SK-N-SH (cell line): Measurements from ENCODE around the gene TMPRSS12. TPM values are rescaled to one million over a fixed set of nuclear protein-coding genes. Genes with fewer than 3 reads are reported as not detected.
"Not testable (repeated sequence)": the region's sequence is repeated elsewhere in the genome, so short reads cannot be mapped to it uniquely, and the experiment has no call there.

Experiments
- CTCF ChIA-PET: fragments of 300-600, 350-600 bp; formaldehyde crosslinking; extraction: SDS; loops from one replicate; lab custom pipeline; 2021; lab: Yijun Ruan, JAX
- POLR2A ChIA-PET: fragments of 350-600 bp; sonication (Branson Sonifier 250); formaldehyde crosslinking; extraction: SDS; loops from one replicate; lab custom pipeline; 2020; ENCODE audit warnings: antibody characterized with exemption, inconsistent platforms; lab: Yijun Ruan, JAX
- DNase-seq: peaks from one replicate; pipeline ENCODE4 v3.0.0; 2012
- H2AFZ ChIP-seq: fragments of 200-600 bp; sonication (generic); 2 replicates; pipeline ENCODE4 v1.8.1; 2016; ENCODE audit warnings: antibody characterized with exemption, mild to moderate bottlenecking, low read depth
- H3F3A ChIP-seq: fragments of 200-600 bp; sonication (generic); replicated peaks from 2 replicates; pipeline ENCODE3; 2016; ENCODE audit warnings: antibody characterized with exemption, mild to moderate bottlenecking; ENCODE audit not compliant: insufficient read depth
- H3K27ac ChIP-seq, 2 experiments: fragments of 200-500 bp in 1 of 2; fragments of 200-600 bp in 1 of 2; sonication (Bioruptor generic) in 1 of 2; sonication (generic), shearing (Covaris generic) in 1 of 2; 2 replicates each; pipeline versions ENCODE4 v1.5.1 to v1.6.1; 2014 to 2016; ENCODE audit warnings: low read depth in 2 of 2, inconsistent platforms in 1 of 2, low read length in 1 of 2, mild to moderate bottlenecking in 1 of 2, mixed read lengths in 1 of 2
- H3K27me3 ChIP-seq: fragments of 200-600 bp; sonication (generic), shearing (Covaris generic); 2 replicates; pipeline ENCODE4 v1.6.1; 2016; ENCODE audit warnings: mixed run types; ENCODE audit not compliant: insufficient read depth
- H3K36me3 ChIP-seq, 2 experiments: fragments of 200-500 bp in 1 of 2; fragments of 200-600 bp in 1 of 2; sonication (Bioruptor generic) in 1 of 2; sonication (generic) in 1 of 2; replicated peaks in 1 of 2; 2 replicates each; pipeline versions ENCODE3 to v1.5.1; 2014 to 2016; ENCODE audit warnings: low read length in 1 of 2, mild to moderate bottlenecking in 1 of 2; ENCODE audit not compliant: insufficient read depth in 2 of 2, control insufficient read depth in 1 of 2
- H3K4me1 ChIP-seq, 2 experiments: fragments of 200-500 bp in 1 of 2; fragments of 200-600 bp in 1 of 2; sonication (Bioruptor generic) in 1 of 2; sonication (generic), shearing (Covaris generic) in 1 of 2; 2 replicates each; pipeline versions ENCODE4 v1.5.1 to v1.6.1; 2014 to 2016; ENCODE audit warnings: low read depth in 1 of 2, low read length in 1 of 2, mixed run types in 1 of 2; ENCODE audit not compliant: insufficient read depth in 2 of 2, control insufficient read depth in 1 of 2
- H3K4me2 ChIP-seq: fragments of 200-600 bp; sonication (generic), shearing (Covaris generic); 2 replicates; pipeline ENCODE4 v1.6.1; 2017; ENCODE audit warnings: mixed run types
- H3K4me3 ChIP-seq, 2 experiments: fragments of 200-500 bp in 1 of 2; fragments of 200-600 bp in 1 of 2; sonication (Bioruptor generic) in 1 of 2; sonication (generic), shearing (Covaris generic) in 1 of 2; 2 replicates each; pipeline versions ENCODE4 v1.5.1 to v1.8.1; 2014 to 2016; ENCODE audit warnings: low read depth in 2 of 2, inconsistent platforms in 1 of 2, low read length in 1 of 2, mild to moderate bottlenecking in 1 of 2, mixed read lengths in 1 of 2, moderate library complexity in 1 of 2
- H3K79me2 ChIP-seq: fragments of 200-600 bp; sonication (generic); 2 replicates; pipeline ENCODE4 v1.8.1; 2017; ENCODE audit warnings: mild to moderate bottlenecking; ENCODE audit not compliant: insufficient read depth
- H3K9ac ChIP-seq: fragments of 200-600 bp; sonication (generic); 2 replicates; pipeline ENCODE4 v1.6.1; 2017; ENCODE audit warnings: mixed run types
- H3K9me2 ChIP-seq: fragments of 200-600 bp; sonication (generic); 2 replicates; pipeline ENCODE4 v1.6.1; 2017; ENCODE audit warnings: mixed run types
- H3K9me3 ChIP-seq: fragments of 200-600 bp; sonication (generic); 2 replicates; pipeline ENCODE4 v1.6.1; 2017; ENCODE audit warnings: mixed run types, mild to moderate bottlenecking, moderate library complexity
- H4K20me1 ChIP-seq: fragments of 200-600 bp; sonication (generic); 2 replicates; pipeline ENCODE4 v1.6.1; 2017; ENCODE audit warnings: mild to moderate bottlenecking, mixed run types; ENCODE audit not compliant: insufficient read depth
- CTCF ChIP-seq: fragments of 200-600 bp; sonication (generic); IDR thresholded peaks from 2 replicates; pipeline ENCODE4 v1.6.1; 2017; ENCODE audit warnings: antibody characterized with exemption, mild to moderate bottlenecking, moderate library complexity
- ELF1 ChIP-seq: IDR thresholded peaks from 2 replicates; pipeline ENCODE4 v1.4.0; 2012
- EP300 ChIP-seq, 2 experiments: IDR thresholded peaks; 2 replicates each; pipeline versions ENCODE4 v1.4.0 to v1.6.1; 2012; ENCODE audit warnings: borderline replicate concordance in 1 of 2, low read depth in 1 of 2, low read length in 1 of 2
- EZH2phosphoT487 ChIP-seq: fragments of 200-600 bp; sonication (generic); IDR thresholded peaks from 2 replicates; pipeline ENCODE4 v1.6.1; 2017; ENCODE audit warnings: low read depth, mixed run types, mild to moderate bottlenecking, antibody characterized with exemption, moderate library complexity, borderline replicate concordance
- FOXM1 ChIP-seq: IDR thresholded peaks from 2 replicates; pipeline ENCODE4 v1.4.0; 2012; ENCODE audit warnings: low read depth, mild to moderate bottlenecking
- JUND ChIP-seq: IDR thresholded peaks from 2 replicates; pipeline ENCODE4 v1.4.0; 2012
- MEF2A ChIP-seq: IDR thresholded peaks from 2 replicates; pipeline ENCODE4 v1.4.0; 2012; ENCODE audit warnings: low read depth, borderline replicate concordance
- MXI1 ChIP-seq: IDR thresholded peaks from 2 replicates; pipeline ENCODE4 v1.6.1; 2012; ENCODE audit warnings: mild to moderate bottlenecking, low read depth, low read length, improper control_type of control experiment
- NFIC ChIP-seq: IDR thresholded peaks from 2 replicates; pipeline ENCODE4 v1.4.0; 2012; ENCODE audit warnings: borderline replicate concordance
- NRF1 ChIP-seq: IDR thresholded peaks from 2 replicates; pipeline ENCODE4 v1.6.1; 2012; ENCODE audit warnings: low read depth, mild to moderate bottlenecking, low read length
- POLR2AphosphoS5 ChIP-seq: IDR thresholded peaks from 2 replicates; pipeline ENCODE4 v1.6.1; 2012; ENCODE audit warnings: low read depth, low read length
- RCOR1 ChIP-seq: fragments of 150-350 bp; IDR thresholded peaks from 2 replicates; pipeline ENCODE4 v1.6.1; 2017; ENCODE audit warnings: antibody characterized with exemption, low read length
- RFX5 ChIP-seq: IDR thresholded peaks from 2 replicates; pipeline ENCODE4 v1.6.1; 2012; ENCODE audit warnings: mild to moderate bottlenecking, improper control_type of control experiment, low read length
- SMC3 ChIP-seq: IDR thresholded peaks from 2 replicates; pipeline ENCODE4 v1.6.1; 2012; ENCODE audit warnings: low read depth, low read length, improper control_type of control experiment
- TCF12 ChIP-seq: IDR thresholded peaks from 2 replicates; pipeline ENCODE4 v1.4.0; 2012
- TEAD4 ChIP-seq: IDR thresholded peaks from 2 replicates; pipeline ENCODE4 v1.4.0; 2012; ENCODE audit warnings: mild to moderate bottlenecking, borderline replicate concordance; ENCODE audit not compliant: insufficient read depth
- WGBS: methylation state at CpG from one replicate; pipeline ENCODE4 v1.1.6; 2017; ENCODE audit warnings: low lambda C conversion rate; 5-methylcytosine and 5-hydroxymethylcytosine counted together
- polyA plus RNA-seq, 3 experiments: library from polyadenylated mRNA; depleted of rRNA; stranded (reverse); fragments of >200 nt; gene quantifications; 2 replicates each; pipeline ENCODE4 v1.2.3, GENCODE V29; 2012
- TF ChIP-seq, protein P1 (sequence below): IDR thresholded peaks from 2 replicates; pipeline ENCODE4; 2012

Gene TMPRSS12
- polyA plus RNA-seq, 1 of the 3 experiments (the other 2 are of a cell fraction): not detected

DNA sequence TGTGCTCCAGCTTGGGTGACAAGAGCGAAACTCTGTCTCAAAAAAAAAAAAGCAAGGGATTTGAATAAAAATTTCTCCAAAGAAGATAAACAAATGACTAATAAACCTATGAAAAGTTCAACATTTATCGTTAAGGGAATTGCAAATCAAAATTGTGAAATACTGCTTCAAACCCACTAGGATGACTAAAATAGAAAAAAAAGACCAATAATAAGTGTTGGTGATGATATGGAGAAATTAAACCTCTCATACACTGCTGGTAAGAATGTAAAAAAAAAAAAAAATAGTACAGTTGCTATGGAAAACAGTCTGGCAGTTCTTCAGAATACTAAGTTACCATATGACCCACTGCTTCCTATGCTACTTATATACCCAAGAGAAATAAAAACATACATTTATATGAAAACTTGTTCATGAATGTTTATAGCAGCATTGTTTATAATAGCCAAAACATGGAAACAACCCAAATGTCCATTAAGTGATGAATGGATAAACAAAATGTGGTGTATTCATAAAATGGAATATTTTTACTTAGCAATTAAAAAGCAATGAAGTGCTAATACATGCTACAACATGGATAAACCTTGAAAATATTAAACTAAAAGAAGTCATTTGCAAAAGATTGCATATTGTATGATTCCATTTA lies 39.4 kb upstream of the TMPRSS12 start:
- peaks cover 16% of the 10 kb centered on the region; the same call in 1 of the 2 replicates for H3K9me3 ChIP-seq
- DNase-seq: no peak
- POLR2A ChIA-PET: no interaction called here
- H2AFZ ChIP-seq: no peak overlapping the region
- H3K9ac ChIP-seq: no peak overlapping the region
- H3K4me1 ChIP-seq: no peaks in the 10 kb centered on the region
- no peak overlapping the region for H3K4me2 ChIP-seq
- H3K4me3 ChIP-seq: no peak overlapping the region
- no peaks in the 10 kb centered on the region for H3K79me2 ChIP-seq
- WGBS: 92% methylated on average over 2 of the region's 2 CpGs
- H4K20me1 ChIP-seq: no peaks in the 10 kb centered on the region
- peaks cover 6 to 39% of the 10 kb centered on the region in 2 experiments for H3K36me3 ChIP-seq
- H3K9me2 ChIP-seq: no peaks in the 10 kb centered on the region
- no peaks in the 10 kb centered on the region for H3K27me3 ChIP-seq
- no peaks in the 10 kb centered on the region for H3F3A ChIP-seq
- H3K27ac ChIP-seq: no peak overlapping the region
- TF ChIP-seq EP300 (IDR thresholded peaks at IDR 0.05; ENCODE audit: borderline replicate concordance in 1 of 2, low read depth in 1 of 2, low read length in 1 of 2): no peak
- TF ChIP-seq FOXM1: no peak
- TF ChIP-seq, protein P1, sequence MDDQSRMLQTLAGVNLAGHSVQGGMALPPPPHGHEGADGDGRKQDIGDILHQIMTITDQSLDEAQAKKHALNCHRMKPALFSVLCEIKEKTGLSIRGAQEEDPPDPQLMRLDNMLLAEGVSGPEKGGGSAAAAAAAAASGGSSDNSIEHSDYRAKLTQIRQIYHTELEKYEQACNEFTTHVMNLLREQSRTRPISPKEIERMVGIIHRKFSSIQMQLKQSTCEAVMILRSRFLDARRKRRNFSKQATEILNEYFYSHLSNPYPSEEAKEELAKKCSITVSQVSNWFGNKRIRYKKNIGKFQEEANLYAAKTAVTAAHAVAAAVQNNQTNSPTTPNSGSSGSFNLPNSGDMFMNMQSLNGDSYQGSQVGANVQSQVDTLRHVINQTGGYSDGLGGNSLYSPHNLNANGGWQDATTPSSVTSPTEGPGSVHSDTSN: no peak
- TF ChIP-seq EZH2phosphoT487: no peak
- TF ChIP-seq RCOR1: no peak
- TF ChIP-seq CTCF: no peak
- TF ChIP-seq TCF12: no peak
- no peak for TF ChIP-seq TEAD4
- CTCF ChIA-PET: interaction anchor here (1.0 kb wide), 1 partner anchor 69 kb away, joined by 3 read pairs; no protein-coding TSS in a partner anchor

- WGBS: 92% methylated on average over 3 of the region's 4 CpGs
- H3K9me2 ChIP-seq: no peaks in the 10 kb centered on the region
- ChIA-PET POLR2A (no interaction called here), CTCF (no interaction called here)
- no peaks in the 10 kb centered on the region for H3K27me3 ChIP-seq
- no peak for DNase-seq
- no peaks in the 10 kb centered on the region for H3K9me3 ChIP-seq
- no peak overlapping the region for H2AFZ ChIP-seq
- H3K4me3 ChIP-seq: no peak overlapping the region
- no peaks in the 10 kb centered on the region for H3F3A ChIP-seq
- 0 out of 2 replicates have a peak, but pooled peaks cover 5% of the 10 kb centered on the region for H3K79me2 ChIP-seq
- no peak overlapping the region for H3K4me2 ChIP-seq
- no peak overlapping the region for H3K9ac ChIP-seq
- H3K36me3 ChIP-seq: peaks cover 7 to 27% of the 10 kb centered on the region in 2 experiments
- H4K20me1 ChIP-seq: no peaks in the 10 kb centered on the region
- H3K4me1 ChIP-seq: no peaks in the 10 kb centered on the region
- TF ChIP-seq POLR2AphosphoS5 (no peak), SMC3 (no peak), RCOR1 (no peak), NFIC (no peak), JUND (no peak), MXI1 (no peak), NRF1 (no peak), RFX5 (no peak), MEF2A (no peak), ELF1 (no peak)
- TF ChIP-seq, all 33 proteins: peak for 0
- no peak overlapping the region for H3K27ac ChIP-seq
Observed at GRCh38 chr12:50806176-50806575, 36.5 kb upstream of the TMPRSS12 start.

DNA sequence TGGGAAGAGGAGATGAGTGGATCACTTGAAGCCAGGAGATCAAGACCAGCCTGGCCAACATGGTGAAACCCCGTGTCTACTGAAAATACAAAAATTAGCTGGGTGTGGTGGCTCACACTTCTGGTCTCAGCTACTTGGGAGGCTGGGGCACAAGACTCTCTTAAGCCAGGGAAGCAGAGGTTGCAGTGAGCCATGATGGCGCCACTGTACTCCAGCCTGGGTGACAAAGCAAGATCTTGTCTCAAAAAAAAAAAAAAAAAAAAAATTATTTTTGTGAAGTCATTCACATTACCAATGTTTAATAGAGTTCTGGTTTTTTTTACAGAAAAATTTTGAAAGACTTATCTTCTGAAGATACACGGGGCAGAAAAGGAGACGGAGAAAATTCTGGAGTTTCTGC lies 33.6 kb upstream of the TMPRSS12 start:
- H3K9me3 ChIP-seq, DNase-seq, H3F3A ChIP-seq, CTCF ChIA-PET, H3K27ac ChIP-seq, H3K9me2 ChIP-seq, H3K4me2 ChIP-seq, H4K20me1 ChIP-seq, H3K9ac ChIP-seq, H3K27me3 ChIP-seq, H2AFZ ChIP-seq, H3K4me3 ChIP-seq, POLR2A ChIA-PET, H3K4me1 ChIP-seq, H3K79me2 ChIP-seq: not testable (repeated sequence)
- peaks cover 17 to 38% of the 10 kb centered on the region in 2 experiments for H3K36me3 ChIP-seq
- 96% methylated on average over 4 of the region's 4 CpGs for WGBS

GRCh38 chr12:50814921-50815320 lies 27.8 kb upstream of the TMPRSS12 start:
- H3K9me2 ChIP-seq, H3F3A ChIP-seq, H4K20me1 ChIP-seq, H3K9ac ChIP-seq, H3K9me3 ChIP-seq, H3K27ac ChIP-seq, DNase-seq, POLR2A ChIA-PET, H3K4me1 ChIP-seq, H3K27me3 ChIP-seq, H3K4me3 ChIP-seq, H3K79me2 ChIP-seq, H2AFZ ChIP-seq, H3K4me2 ChIP-seq: not testable (repeated sequence)
- CTCF ChIA-PET: interaction anchor here (1.1 to 1.5 kb wide), 3 partner anchors 11 to 172 kb away, joined by 3 to 5 read pairs (median 4); no protein-coding TSS in a partner anchor
- H3K36me3 ChIP-seq: peaks cover 41 to 78% of the 10 kb centered on the region in 2 experiments
- WGBS: 96% methylated on average over 7 of the region's 7 CpGs
